H1 (cell line): ENCODE results near the gene AKAP9. TPM values are rescaled to one million over a fixed set of nuclear protein-coding genes. Genes with fewer than 3 reads are reported as not detected.

Source experiments
- BCL11A ChIP-seq, 2 experiments: IDR thresholded peaks; one replicate each; pipeline ENCODE4 v1.6.1; 2011; ENCODE audit warnings: low read depth in 2 of 2, low read length in 2 of 2, mild to moderate bottlenecking in 2 of 2
- CHD7 ChIP-seq: fragments of 300-600 bp; sonication (generic); IDR thresholded peaks from 2 replicates; pipeline ENCODE4 v1.7.1; 2012; ENCODE audit warnings: low read length, moderate library complexity, mild to moderate bottlenecking, inconsistent platforms; ENCODE audit not compliant: insufficient replicate concordance
- KDM1A ChIP-seq: fragments of 200-600, 300-600 bp; sonication (generic); IDR thresholded peaks from 2 replicates; pipeline ENCODE4 v1.7.1; 2016; ENCODE audit warnings: mild to moderate bottlenecking, low read length, borderline replicate concordance
- SIX5 ChIP-seq: IDR thresholded peaks from 2 replicates; pipeline ENCODE4 v1.6.1; 2011; ENCODE audit warnings: mild to moderate bottlenecking, low read depth, low read length
- SUZ12 ChIP-seq: fragments of 200-600 bp; sonication (generic); IDR thresholded peaks from 2 replicates; pipeline ENCODE4 v1.6.1; 2012; ENCODE audit warnings: mild to moderate bottlenecking, inconsistent platforms, low read length, moderate library complexity, mixed read lengths
- YY1 ChIP-seq: IDR thresholded peaks from 2 replicates; pipeline ENCODE4 v1.6.1; 2011; ENCODE audit warnings: low read depth, mild to moderate bottlenecking, low read length
- polyA plus RNA-seq, 7 experiments: library from polyadenylated mRNA; depleted of rRNA in 3 of 7; stranded (reverse) in 5 of 7; unstranded in 2 of 7; fragments of >200 nt in 5 of 7; fragments of 200-250 nt in 2 of 7; gene quantifications; 1 replicate in 5 of 7; 2 replicates in 1 of 7; 4 replicates in 1 of 7; pipeline versions ENCODE4 v1.2.1 to v1.2.3, GENCODE V29; 2011 to 2013; ENCODE audit warnings: missing spikeins in 2 of 7, mixed read lengths in 2 of 7
- total RNA-seq: library from RNA; stranded (reverse); fragmentation: NEBNext Ultra II Directional; extraction: Animal tissue kit (Norgen Biotek cat#: 25700); gene quantifications from 2 replicates; pipeline ENCODE4 v1.2.1, GENCODE V29; 2021

The AKAP9 gene
- total and polyA plus RNA-seq, 2 of the 8 experiments (the other 6 are each of a cell fraction or from before 2014, with no cell fraction given), result 6.2 to 26.3 TPM

GRCh38 chr7:91974066-91974465, 33.4 kb downstream of the AKAP9 start (continued):
- TF ChIP-seq CHD7, result no peak
- no peak for TF ChIP-seq KDM1A
- no peak for TF ChIP-seq SUZ12
- no peak for TF ChIP-seq YY1
- TF ChIP-seq SIX5, result no peak
- TF ChIP-seq BCL11A (IDR thresholded peaks at IDR 0.05; ENCODE audit: low read depth in 2 of 2, low read length in 2 of 2), result no peak
